Stimulated activated CD4-positive, alpha-beta T cell treated with anti-CD3 and anti-CD28 coated beads, Interleukin-2, amount 100 ng/mL, for 24 hours (primary cell): ENCODE data around the gene RPUSD4.
"Not testable (repeated sequence)": the region's sequence is repeated elsewhere in the genome, so short reads cannot be mapped to it uniquely, and the experiment has no call there.

ENCODE experiments used
- DNase-seq, 2 donors: peaks; one replicate each; pipeline ENCODE4 v3.0.0-alpha.2; 2020

Gene RPUSD4, protein sequence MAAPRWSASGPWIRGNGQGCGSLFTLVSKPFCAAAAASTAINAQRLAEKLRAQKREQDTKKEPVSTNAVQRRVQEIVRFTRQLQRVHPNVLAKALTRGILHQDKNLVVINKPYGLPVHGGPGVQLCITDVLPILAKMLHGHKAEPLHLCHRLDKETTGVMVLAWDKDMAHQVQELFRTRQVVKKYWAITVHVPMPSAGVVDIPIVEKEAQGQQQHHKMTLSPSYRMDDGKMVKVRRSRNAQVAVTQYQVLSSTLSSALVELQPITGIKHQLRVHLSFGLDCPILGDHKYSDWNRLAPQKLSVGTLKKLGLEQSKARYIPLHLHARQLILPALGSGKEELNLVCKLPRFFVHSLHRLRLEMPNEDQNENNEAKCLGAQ

DNA sequence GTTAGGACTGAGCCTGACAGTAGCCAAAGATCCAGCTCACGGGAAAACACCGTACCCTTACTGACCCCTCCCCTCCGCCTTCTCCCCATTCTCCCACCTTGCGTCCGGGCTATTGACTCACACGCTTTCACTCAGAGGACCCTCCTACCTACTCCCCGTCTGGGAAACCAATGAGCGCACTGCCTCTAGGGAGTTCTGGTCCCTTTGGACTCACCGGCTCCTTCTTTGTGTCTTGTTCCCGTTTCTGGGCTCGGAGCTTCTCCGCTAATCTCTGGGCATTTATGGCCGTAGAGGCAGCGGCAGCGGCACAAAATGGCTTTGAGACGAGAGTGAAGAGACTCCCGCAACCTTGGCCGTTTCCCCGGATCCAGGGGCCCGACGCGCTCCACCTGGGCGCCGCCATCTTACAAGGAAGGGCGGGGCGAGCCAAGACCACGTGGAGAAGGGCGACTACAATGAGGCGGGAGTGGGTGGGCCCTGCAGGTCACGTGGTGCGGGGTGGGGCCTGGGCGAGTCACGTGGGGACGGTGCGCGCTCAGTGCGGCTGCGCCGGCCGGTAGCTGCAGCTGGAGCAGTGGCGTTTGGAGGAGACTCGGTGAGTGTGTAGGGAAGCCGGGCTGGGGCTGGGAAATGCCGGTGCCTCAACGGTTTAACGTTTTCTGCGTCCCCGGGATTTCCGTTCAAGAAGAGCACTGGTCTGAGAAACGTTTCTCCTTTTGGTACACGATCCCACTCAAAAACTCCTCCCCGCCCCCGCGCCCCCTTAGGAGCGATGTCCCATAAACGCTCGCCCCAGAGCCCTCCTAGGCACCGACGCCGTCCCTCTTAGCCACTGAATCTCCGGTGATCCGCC, at the start of gene RPUSD4, which contains the start of gene FAM118B:
RPUSD4 (minus strand) TSS at position 415 of the 853 bp plus-strand sequence; CDS start at position 403, 12 bp downstream.
FAM118B (plus strand) TSS at position 547 of the 853 bp plus-strand sequence. CDS start 23,220 bp downstream, outside the sequence.
- peak; percentile 99 for DNase-seq

DNA sequence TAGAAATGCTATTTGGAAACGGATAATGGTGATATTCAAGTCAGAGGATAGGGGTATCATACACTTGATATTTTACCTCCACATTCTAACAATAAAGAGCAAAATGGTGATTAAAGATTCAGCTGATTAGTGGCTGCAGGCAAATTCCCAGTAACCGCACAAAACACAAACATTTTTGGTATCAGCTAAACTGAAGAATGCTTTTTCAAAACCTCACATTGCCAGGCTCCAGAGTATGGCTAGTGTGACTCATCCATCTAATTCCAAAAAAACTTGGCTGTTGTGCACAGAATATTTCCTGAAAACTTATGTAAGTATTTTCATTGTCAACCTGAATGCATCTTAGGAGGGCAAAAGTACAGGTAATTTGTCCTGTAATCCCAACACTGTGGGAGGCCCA, 46.3 kb upstream of the RPUSD4 start:
- no peak for DNase-seq

DNA sequence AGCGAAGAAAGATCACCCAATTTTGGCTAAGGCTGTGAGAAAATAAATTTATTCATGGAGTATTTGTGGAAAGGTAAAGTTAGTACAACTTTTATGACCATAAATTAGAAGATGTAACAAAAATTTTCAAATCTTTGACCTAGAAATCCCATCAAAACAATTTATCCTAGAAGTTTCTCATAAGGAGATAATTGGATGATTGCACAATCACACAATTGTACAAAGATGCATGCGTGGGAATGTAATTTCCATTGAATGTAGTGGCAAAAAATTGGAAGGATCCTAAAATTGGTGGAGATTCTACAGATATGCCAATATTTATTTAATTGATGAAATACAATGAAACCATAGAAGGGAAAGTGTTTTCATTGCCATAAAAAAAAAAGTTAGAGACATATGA, 45.7 kb upstream of the RPUSD4 start:
- DNase-seq, result no peak

DNA sequence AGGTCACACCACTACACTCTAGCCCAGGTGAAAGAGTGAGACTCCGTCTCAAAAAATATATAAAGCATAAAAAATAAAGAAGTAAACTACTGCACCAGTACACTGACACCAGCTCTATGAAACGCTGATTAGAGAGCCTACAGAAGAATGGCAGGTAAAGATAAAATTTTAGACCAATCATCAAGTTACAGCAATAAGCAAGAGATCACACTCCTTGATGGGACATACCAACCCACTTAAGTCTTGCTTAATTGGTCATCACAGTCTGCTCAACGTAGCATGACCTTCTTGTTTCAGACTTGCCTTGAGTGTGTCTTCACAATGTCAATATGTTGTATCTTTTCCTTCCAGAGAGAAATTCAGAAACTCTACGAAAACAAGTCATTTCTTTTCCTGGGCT, 44.8 kb upstream of the RPUSD4 start:
- DNase-seq, result no peak

DNA sequence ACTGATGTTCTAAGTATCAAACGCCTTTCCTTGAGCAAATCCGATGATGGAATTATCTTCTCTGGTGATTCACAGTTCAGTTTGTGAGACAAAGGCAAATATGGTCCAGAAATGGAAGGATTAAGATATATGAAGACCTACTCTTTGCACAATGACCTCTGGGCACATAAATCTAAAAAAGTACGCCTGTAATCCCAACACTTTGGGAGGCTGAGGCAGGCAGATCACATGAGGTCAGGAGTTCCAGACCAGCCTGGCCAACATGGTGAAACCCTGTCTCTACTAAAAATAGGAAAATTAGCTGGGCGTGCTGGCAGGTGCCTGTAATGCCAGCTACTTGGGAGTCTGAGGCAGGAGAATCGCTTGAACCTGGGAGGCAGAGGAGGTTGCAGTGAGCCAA, 44.1 kb upstream of the RPUSD4 start:
- DNase-seq, result not testable (repeated sequence)

DNA sequence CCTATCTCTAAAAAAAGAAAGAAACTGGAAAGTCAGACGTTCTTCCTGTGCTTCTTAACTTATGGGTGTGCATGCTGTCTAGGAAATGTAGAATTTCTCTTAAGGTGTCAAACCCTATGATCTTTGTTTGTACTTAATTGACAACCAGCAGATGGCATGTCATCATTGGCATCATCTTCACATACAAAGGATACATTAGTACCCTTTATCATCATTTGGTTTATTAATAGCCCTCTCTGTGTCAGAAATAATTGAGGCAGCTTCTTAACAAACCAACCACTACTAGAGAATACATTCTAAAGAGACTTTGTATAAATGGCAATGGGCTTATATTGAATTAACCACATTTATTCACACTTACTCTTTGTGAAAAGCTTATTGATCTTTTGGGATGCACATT, 43.4 kb upstream of the RPUSD4 start:
- no peak for DNase-seq

DNA sequence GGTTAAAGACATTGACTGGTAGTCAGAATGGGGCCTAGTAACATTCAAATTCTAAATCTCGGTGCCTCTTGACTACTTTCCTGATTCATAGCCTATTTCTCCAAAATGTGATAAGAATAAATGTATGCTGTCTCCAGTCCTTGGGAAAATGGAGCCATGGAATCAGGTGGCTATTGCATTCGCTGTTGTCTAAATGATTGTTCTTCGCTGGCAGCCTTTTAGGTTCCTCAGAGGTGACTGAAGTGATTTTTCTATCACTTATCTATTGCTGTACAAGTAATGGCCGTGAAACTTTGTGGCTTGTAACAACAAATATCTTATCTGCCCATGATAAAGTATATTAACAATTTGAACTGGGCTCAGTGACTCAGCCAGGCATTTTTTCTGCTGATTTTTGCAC, 41.8 kb upstream of the RPUSD4 start:
- no peak for DNase-seq

DNA sequence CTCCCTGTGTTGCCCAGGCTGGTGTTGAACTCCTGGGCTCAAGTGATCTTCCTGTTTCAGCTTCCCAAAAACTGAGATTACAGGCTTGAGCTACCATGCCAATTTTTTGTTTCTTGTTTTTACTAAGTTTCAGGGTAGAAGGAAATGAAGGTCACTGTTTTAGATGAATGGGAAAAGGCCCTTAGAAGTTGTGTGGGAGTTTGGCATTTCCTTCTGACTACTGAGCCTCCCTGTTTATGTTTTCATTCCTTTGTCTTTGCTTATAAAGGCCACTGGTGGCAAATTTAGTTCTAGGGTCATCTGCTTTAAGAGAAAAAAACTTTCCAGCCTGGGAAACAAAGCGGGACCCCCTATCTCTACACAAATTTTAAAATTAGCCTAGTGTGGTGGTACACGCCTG, 35.2 kb upstream of the RPUSD4 start:
- DNase-seq, result no peak

DNA sequence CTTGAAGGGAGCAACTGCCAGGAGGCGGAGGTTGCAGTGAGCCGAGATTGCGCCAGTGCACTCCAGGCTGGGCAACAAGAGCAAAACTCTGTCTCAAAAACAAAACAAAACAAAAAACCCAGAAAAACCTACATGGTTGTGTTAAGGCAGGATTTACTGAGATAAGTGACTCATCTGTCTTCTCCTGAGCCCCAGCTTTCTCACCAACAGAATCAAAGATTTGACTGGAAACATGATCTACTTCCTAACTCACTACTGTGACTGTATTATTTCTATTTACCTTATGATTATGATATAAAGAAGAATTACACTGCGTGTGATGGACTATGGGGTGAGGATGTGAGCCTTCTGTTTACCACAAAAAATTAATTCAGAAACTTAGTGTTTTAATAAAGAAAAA, 21.9 kb upstream of the RPUSD4 start:
- no peak for DNase-seq

DNA sequence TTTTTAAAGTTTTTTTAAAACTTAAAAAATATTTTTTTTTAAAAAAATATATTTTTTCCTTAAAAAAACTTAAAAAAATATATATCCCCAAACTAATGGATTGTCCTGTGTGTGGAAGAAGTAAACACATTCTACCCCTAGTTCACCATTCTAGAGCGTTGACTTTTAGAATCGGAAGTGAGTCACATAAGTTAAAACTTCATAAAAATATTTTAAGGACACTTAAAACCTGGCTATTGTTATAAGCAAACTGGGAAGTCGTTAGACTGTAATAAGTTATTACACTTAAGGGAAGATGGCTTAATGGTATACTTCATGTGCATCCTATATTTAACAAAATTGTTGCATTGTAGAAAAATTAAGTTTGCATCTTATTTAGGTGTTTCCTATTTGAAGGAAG, 21.2 kb upstream of the RPUSD4 start:
- no peak for DNase-seq

DNA sequence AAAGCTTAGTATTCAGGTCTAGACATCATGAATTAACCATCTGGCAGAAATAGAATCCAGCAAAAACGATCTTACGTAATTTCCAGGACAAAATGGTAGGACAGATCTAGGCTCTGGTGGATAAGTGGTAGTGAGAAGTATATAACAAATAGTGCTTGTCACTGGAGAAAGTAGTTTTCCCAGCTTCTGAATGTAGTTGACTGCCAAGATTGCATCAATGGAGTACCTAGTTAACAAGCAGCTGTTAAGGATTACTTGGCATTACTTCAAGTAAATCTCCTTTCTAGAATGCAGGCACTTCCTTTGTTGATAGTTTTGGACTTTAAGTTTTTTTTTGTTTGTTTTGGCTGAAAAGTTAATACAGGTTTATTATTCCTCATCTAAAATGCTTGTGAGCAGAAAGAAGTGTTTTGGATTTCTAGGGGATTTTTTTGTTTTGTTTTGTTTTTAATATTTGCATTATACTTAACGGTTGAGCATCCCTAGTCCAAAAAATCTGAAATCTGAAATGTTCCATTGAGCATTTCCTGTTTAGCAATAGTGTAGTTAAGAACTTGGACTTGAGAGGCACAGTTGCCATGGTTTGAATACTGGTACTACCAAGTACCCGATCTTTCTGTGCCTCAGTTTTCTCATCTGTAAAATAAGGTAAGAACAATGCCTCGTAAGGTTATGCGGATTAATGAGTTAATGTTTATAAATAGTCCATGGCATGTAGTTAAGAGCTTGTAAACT, 20.4 kb upstream of the RPUSD4 start:
- DNase-seq, result no peak

DNA sequence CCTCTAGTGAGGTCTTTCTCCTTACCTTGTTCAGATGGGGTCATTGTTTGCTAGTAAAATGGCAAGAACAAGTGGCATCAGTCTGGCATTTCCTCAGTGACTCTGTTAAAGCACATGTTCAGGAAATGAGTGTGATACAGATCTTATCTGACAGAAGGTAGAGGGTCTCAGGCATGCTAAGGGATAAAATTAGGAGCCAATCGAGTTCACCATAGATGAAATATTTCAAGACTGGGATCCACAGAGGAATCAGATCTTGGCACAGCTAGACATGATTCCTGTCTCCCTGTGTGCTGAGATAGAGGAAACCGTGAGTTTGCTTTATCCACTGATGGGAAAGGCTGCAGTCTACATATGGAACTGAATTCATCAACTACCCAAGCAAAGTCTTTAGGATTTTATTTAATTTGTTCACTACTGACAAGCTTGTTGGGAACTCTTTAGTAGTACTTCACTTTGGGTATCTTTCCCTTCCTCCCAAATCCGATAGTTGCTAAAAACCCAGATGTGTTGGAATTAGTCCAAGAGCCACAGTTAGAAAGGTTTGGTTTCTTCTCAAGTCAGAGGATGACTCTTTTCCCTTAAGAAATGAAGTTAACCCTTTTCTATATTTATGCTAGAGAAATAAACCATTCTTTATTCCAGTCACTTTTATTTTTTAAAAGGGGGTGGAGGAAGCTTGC, 18.5 kb upstream of the RPUSD4 start:
- no peak for DNase-seq

DNA sequence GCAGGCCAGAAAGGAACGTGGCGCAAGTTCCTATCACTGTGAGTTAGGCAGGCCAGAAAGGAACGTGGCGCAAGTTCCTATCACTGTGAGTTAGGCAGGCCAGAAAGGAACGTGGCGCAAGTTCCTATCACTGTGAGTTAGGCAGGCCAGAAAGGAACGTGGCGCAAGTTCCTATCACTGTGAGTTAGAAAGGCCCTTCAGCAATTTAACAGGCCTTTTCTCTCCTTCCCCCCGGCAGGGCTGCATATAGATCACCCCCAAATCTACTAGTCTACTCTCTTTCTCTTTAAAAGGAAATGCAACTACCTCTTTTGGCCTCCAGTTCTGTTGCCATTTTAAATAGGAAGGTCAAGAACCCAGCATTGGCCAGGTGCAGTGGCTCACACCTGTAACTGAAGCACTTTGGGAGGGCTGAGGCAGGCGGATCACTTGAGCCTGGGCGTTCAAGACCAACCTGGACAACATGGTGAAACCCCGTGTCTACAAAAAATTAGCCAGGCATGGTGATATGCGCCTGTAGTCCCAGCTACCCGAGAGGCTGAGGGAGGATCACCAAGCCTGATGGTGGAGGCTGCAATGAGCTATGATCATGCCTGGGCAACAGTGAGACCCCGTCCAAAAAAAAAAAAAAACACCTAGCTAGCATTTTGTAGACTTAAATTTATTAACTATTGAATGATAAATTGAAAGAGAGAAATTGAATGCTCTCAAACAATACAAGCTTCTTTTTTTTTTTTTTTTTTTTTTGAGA, 15.1 kb upstream of the RPUSD4 start:
- no peak for DNase-seq

DNA sequence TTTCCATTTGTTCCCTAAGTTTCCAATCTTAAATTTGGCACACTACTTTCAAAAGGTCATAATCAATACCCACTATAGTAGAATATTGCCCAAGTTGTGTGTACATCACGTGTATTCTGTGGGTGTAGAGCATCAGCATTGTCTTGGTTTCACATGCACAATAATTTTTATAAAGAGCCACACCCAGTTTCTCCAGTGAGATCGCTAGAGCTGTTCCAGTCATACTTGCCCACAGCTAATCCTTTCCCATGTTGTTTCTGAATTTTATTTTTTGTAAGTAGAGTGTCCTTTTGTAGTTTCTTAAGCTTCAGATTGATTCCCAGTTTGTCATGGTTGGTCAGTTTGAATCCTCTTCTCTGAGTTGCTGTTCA, 13.8 kb upstream of the RPUSD4 start:
- DNase-seq, result no peak

DNA sequence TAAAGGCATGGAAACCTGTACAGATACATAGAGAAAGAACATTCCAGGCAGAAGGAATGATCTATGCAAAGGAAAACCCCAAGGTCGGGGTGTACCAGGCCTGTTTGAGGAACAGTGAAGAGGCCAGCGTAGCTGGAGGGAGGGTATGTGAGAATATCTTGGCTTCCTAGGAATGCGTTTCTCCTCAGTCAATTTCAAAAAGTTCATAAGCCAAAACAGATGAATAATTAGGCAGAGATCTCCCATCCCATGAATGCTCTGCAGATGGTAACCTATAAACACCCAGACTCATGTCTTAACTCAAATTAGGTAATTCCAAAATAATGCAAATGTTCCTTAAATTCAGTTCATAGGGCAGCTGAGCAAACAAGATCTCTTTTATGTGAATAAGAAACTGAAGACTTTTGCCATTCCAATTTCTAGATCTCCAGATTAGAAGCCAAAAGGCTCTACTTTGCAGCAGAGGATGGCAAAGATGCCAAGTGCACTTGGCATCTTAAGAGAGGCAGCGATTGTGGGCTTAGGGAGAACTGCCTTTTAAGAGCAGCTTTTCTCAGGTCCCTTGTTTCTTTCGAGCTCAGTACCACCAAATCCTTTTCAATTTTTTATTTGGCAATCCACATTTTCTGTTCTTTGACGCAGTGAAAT, 13.3 kb upstream of the RPUSD4 start:
- no peak for DNase-seq

DNA sequence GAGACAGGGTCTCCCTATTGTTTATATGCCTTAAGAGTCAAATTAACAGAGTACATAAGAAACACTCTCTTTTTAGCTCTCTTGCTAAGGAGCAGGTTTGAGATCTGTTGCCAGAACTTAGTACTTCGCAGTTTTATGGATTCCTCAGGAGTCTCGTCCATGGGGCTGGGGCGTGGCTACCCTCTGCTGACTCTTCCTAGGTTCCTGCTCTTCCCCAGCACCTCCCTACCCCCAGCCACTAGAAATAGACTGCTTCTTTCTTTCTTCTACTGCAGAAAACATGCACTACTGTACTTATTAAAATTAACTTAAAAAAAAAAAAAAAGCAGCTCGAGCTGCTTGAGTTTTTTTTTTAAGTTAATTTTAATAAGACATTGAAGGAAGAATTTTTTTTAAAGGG, 8.1 kb upstream of the RPUSD4 start:
- no peak for DNase-seq

DNA sequence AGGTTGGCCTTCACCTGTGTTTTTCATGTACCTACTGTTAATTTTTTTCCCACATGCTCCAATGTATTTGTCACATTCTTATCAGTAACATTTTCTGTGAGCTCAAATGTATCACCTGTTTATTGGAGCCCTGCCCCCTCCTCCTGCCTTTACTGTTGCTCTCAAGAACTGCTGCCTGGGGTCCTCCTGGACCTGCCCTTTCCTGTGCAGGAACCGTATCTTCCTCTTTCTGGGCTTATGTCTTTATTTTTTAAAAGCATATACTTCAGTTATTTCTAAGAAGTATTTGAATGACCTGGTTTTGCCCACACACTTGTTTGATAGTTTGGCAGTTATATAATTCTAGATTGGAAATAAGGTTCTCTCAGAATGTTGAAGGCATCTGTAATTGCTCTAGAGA, 6.0 kb upstream of the RPUSD4 start:
- no peak for DNase-seq

DNA sequence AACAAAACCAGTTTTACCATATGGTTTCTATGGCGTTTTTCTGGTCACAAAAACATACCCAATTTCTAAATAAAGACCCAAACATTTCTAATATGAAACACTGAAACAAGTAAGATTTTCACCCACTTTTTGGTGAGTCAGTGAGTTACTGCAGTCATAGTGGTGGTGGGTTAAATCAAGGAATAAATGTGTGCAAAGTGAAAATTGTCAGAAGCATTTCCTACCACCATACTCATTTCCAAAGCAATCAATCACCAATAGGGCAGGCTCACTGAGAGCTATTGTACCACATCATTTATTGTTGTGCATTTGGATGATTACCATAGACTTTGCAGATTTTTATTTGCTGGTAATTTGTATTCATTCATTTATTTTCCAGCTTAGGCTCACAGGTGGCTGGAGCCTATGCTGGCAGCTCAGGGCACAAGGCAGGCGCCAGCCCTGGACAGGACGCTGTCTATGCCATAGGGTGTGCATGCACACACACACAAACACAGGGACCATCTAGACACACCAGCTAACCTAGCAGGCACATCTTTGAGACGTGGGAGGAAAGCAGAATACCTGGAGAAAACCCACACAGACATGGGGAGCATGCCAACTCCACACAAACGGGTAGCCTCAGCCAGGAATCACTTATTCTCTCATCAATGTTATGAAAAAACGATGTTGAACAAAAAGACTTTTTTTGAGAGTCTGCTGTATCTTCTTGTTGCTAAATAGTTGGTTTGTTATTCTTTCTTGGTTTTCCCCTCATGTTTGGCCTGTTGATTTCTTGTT, 5.3 kb upstream of the RPUSD4 start:
- no peak for DNase-seq

DNA sequence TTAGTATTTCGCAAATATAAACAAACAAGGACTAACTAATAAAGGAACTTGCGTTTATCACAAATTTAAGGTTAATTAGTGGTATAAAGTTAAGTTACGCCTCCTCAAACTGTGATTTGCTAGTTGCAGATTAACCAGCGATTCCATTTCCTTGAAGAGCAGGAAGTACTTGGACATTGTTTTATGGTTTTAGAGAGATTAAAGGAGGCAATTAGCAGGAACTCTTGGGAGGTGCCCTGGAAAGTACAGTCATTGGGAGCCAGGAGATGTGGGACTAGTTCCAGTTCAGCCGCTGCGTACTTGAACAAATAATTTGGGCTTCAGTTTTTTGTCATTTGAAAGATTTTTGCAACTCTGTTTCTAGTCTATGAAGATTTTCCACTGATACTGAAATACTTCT, 3.4 kb upstream of the RPUSD4 start:
- DNase-seq, result no peak

DNA sequence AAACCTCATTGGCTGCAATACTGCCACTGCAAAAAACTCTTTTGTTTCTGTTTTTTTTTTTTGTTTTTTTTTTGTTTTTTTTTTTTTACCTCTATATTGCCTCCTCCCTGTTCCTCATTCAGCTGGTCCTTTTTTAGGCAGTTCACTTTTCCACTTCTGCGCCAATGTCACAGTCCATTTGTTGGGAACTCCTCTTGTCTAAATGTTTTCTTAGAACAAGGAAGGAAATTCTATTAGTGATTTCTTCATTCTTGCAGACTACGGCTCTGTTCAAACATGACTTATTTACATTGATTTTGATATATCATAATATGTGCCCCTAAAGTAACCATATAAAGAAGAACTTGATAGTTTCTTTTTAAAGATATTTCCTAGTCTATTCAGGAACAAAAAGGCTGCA, 3.0 kb upstream of the RPUSD4 start:
- DNase-seq, result no peak
